ENCODE results near the gene FABP1. TPM values are rescaled to one million over a fixed set of nuclear protein-coding genes. Genes with fewer than 3 reads are reported as not detected.

The FABP1 gene
- total RNA-seq, 1 experiment from 2014 or later: not detected

DNA sequence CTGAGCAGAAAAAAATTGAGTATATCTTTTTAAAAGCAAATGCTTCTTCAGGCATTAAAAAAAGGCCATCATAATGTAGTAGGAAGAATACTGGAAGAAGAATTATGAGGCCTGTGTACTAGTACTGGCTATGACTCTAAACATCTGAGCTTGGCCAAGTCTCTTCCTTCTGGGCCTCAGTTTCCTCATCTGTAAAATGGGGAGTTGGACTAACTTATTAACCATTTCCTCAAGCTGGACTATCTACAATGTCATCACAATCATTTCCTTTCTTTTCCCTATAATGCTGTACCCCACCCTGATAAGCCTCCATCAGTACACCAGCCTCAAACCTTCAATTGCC is 29.3 kb downstream of the FABP1 start:
- Histone ChIP-seq H3K27me3 (replicated peaks; ENCODE audit: insufficient read depth, low read depth, low read length, poor library complexity) (no peaks in the 10 kb centered on the region), H3K4me3 (ENCODE audit: low read depth, low read length, poor library complexity, severe bottlenecking) (no peak overlapping the region), H3K27ac (ENCODE audit: low read depth, low read length, poor library complexity, severe bottlenecking) (no peak overlapping the region), H3K9me3 (ENCODE audit: low read depth, low read length, poor library complexity, severe bottlenecking) (no peaks in the 10 kb centered on the region), H3K4me1 (ENCODE audit: insufficient read depth, low read length, poor library complexity, severe bottlenecking) (peaks cover 10% of the 10 kb centered on the region), H3K36me3 (ENCODE audit: insufficient read depth, low read length, poor library complexity, severe bottlenecking) (no peaks in the 10 kb centered on the region)
- POLR2A ChIA-PET (ENCODE audit: low non-redundant PET): no interaction called here
- CTCF ChIA-PET: no interaction called here
- no TSS peak for BruUV-seq (replicated peaks)
- intact Hi-C loops (cut with micrococcal nuclease; ENCODE audit: unreplicated experiment): no loop called here
- DNase-seq (ENCODE audit: low spot score): no peak
- no peak for TF ChIP-seq EZH2 (IDR thresholded peaks at IDR 0.05; ENCODE audit: borderline replicate concordance, low read depth, low read length, poor library complexity, severe bottlenecking)
- TF ChIP-seq, protein P1, sequence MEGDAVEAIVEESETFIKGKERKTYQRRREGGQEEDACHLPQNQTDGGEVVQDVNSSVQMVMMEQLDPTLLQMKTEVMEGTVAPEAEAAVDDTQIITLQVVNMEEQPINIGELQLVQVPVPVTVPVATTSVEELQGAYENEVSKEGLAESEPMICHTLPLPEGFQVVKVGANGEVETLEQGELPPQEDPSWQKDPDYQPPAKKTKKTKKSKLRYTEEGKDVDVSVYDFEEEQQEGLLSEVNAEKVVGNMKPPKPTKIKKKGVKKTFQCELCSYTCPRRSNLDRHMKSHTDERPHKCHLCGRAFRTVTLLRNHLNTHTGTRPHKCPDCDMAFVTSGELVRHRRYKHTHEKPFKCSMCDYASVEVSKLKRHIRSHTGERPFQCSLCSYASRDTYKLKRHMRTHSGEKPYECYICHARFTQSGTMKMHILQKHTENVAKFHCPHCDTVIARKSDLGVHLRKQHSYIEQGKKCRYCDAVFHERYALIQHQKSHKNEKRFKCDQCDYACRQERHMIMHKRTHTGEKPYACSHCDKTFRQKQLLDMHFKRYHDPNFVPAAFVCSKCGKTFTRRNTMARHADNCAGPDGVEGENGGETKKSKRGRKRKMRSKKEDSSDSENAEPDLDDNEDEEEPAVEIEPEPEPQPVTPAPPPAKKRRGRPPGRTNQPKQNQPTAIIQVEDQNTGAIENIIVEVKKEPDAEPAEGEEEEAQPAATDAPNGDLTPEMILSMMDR (conservative IDR thresholded peaks at IDR 0.05; ENCODE audit: low read depth, low read length): no peak

- Histone ChIP-seq H3K27me3 (replicated peaks; ENCODE audit: insufficient read depth, low read depth, low read length, poor library complexity) (no peaks in the 10 kb centered on the region), H3K4me1 (ENCODE audit: insufficient read depth, low read length, poor library complexity, severe bottlenecking) (peaks cover 10% of the 10 kb centered on the region), H3K9me3 (ENCODE audit: low read depth, low read length, poor library complexity, severe bottlenecking) (no peaks in the 10 kb centered on the region), H3K27ac (ENCODE audit: low read depth, low read length, poor library complexity, severe bottlenecking) (no peak overlapping the region), H3K36me3 (ENCODE audit: insufficient read depth, low read length, poor library complexity, severe bottlenecking) (no peaks in the 10 kb centered on the region), H3K4me3 (ENCODE audit: low read depth, low read length, poor library complexity, severe bottlenecking) (no peak overlapping the region)
- TF ChIP-seq, protein P1 (conservative IDR thresholded peaks at IDR 0.05; ENCODE audit: low read depth, low read length): no peak
- TF ChIP-seq EZH2 (IDR thresholded peaks at IDR 0.05; ENCODE audit: borderline replicate concordance, low read depth, low read length, poor library complexity, severe bottlenecking): no peak
- DNase-seq (ENCODE audit: low spot score): no peak
- ChIA-PET POLR2A (ENCODE audit: low non-redundant PET) (no interaction called here), CTCF (no interaction called here)
- intact Hi-C loops (cut with micrococcal nuclease; ENCODE audit: unreplicated experiment): no loop called here
- no TSS peak for BruUV-seq (replicated peaks)
Observed at GRCh38 chr2:88097891-88098557, 29.8 kb downstream of the FABP1 start.

- TF ChIP-seq EZH2 (IDR thresholded peaks at IDR 0.05; ENCODE audit: borderline replicate concordance, low read depth, low read length, poor library complexity, severe bottlenecking): no peak
- TF ChIP-seq, protein P1 (conservative IDR thresholded peaks at IDR 0.05; ENCODE audit: low read depth, low read length): no peak
- Histone ChIP-seq H3K4me3 (ENCODE audit: low read depth, low read length, poor library complexity, severe bottlenecking) (no peak overlapping the region), H3K27ac (ENCODE audit: low read depth, low read length, poor library complexity, severe bottlenecking) (no peak overlapping the region), H3K36me3 (ENCODE audit: insufficient read depth, low read length, poor library complexity, severe bottlenecking) (no peaks in the 10 kb centered on the region), H3K4me1 (ENCODE audit: insufficient read depth, low read length, poor library complexity, severe bottlenecking) (peaks cover 10% of the 10 kb centered on the region), H3K9me3 (ENCODE audit: low read depth, low read length, poor library complexity, severe bottlenecking) (no peaks in the 10 kb centered on the region), H3K27me3 (replicated peaks; ENCODE audit: insufficient read depth, low read depth, low read length, poor library complexity) (no peaks in the 10 kb centered on the region)
- ChIA-PET CTCF (no interaction called here), POLR2A (ENCODE audit: low non-redundant PET) (no interaction called here)
- DNase-seq (ENCODE audit: low spot score): no peak
- intact Hi-C loops (cut with micrococcal nuclease; ENCODE audit: unreplicated experiment): no loop called here
- BruUV-seq (replicated peaks): no TSS peak
Observed at GRCh38 chr2:88097192-88097591, 30.7 kb downstream of the FABP1 start.
